OCI-M1 (cell line): ENCODE measurements around the gene CLEC17A.

Experiments used
- DNase-seq: peaks from one replicate; lab custom pipeline; 2025; lab: John Stamatoyannopoulos, UW

Gene CLEC17A

DNA sequence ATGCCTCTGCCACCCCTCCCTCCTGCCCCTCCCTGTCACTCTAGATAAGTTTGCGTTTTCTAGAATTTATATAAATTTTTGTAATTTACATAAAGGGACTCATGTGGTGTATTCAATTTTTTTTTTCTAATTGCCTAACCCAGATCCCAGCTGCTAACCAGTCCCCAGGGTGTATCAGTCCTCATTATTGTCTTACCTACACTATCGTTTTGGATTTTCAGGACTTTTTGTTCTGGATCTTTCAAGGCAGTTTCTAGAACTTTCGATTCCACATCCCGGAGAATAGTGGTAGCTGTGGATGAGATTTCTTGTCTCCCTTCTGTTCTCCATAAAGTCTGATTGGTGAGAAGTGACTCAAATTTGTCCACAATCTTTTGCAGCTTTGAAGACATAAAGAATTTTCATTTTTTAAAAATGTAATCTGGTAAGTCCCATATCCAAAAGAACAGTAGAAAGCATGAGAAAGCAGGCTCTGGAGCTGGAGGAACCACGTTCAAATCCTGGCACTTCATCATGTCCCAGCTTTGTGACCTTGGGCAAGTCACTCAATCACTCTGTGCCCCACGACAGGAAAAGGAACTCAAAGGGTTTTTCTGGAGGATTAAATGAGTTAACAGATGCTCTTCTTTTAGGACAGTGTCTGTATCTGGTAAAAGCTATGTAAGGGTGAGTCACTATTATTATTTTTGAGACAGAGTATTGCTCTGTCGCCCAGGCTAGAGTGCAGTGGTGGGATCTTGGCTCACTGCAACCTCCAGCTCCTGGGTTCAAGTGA, 72.1 kb downstream of the CLEC17A start:
- DNase-seq: no peak

GRCh38 chr19:14655726-14656125, 72.8 kb downstream of the CLEC17A start:
- DNase-seq: no peak

GRCh38 chr19:14659874-14660489, 77.1 kb downstream of the CLEC17A start:
- DNase-seq: no peak

DNA sequence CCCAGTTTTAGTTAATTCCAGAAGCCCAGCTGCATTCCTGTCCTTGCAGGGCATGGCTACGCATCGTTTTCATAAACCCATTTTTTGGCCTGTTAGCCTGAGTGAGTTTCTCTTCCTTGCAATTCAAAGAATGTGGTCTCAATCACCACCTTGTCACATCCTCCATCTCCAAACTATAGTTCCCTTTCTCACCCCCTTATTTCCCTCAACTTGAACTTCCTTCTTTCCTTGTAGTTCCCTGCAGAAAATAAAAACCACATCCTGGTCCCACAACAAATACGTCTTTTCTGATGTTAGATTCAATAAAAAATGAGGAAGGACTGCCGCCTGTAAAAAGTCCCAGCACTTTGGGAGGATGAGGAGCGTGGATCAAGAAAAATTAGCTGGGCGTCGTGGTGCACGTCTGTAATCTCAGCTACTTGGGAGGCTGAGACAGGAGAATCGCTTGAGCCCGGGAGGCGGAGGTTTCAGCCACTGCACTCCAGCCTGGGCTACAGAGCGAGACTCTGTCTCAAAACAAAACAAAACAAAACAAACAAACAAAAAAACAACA, 78.6 kb downstream of the CLEC17A start:
- peak; percentile 61 for DNase-seq
